Measurements from ENCODE around the gene MOCS2.

Gene MOCS2

DNA sequence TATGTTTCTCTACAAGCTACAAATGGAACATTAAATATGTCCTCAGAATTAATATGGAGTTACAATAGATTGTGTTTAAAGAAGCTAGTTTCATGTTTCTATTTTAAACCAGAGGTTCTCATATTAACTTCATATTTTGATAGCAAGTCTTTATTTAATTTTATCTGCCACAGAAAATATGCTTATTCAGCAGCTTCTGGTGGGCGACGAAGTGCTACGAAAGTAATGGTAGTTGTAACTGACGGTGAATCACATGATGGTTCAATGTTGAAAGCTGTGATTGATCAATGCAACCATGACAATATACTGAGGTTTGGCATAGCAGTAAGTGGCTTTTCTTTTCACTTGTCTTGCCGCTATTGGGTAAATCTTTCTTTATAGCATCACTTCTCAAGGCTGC is 54.2 kb downstream of the MOCS2 start:
- no peak overlapping the region for H3K27ac ChIP-seq
- TF ChIP-seq, protein P1, sequence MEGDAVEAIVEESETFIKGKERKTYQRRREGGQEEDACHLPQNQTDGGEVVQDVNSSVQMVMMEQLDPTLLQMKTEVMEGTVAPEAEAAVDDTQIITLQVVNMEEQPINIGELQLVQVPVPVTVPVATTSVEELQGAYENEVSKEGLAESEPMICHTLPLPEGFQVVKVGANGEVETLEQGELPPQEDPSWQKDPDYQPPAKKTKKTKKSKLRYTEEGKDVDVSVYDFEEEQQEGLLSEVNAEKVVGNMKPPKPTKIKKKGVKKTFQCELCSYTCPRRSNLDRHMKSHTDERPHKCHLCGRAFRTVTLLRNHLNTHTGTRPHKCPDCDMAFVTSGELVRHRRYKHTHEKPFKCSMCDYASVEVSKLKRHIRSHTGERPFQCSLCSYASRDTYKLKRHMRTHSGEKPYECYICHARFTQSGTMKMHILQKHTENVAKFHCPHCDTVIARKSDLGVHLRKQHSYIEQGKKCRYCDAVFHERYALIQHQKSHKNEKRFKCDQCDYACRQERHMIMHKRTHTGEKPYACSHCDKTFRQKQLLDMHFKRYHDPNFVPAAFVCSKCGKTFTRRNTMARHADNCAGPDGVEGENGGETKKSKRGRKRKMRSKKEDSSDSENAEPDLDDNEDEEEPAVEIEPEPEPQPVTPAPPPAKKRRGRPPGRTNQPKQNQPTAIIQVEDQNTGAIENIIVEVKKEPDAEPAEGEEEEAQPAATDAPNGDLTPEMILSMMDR (conservative IDR thresholded peaks at IDR 0.05; ENCODE audit: low read depth) = no peak
- ChIA-PET POLR2A (ENCODE audit: low non-redundant PET) (no interaction called here), CTCF (interaction anchor here (0.8 kb wide), 1 partner anchor 60 kb away, joined by 4 read pairs; no protein-coding TSS in a partner anchor)
- DNase-seq (ENCODE audit: low spot score) = no peak

DNA sequence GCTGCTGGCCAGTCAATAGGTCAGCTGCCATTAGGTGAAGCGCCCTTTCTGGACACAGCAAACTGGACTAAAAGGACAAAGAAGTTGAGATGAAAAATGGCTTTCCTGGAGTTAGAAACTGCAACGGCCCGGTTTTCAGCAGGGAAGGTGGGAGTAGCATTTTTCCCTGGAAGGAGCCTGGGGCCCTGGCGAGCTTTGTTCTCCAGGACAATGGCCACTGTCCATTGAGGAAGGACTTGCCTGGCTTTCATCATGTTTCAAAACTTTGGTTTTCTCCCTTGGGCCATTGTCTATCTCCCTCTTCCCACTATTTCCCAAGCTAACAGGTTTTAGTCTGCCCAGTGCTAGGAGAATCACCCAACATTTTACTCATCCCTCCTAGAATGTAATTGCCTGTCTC is 56.2 kb downstream of the MOCS2 start:
- DNase-seq (ENCODE audit: low spot score) = no peak
- ChIA-PET CTCF (interaction anchor here (0.7 to 1.5 kb wide), 3 partner anchors 10 to 1176 kb away, joined by 3 read pairs; no protein-coding TSS in a partner anchor), POLR2A (ENCODE audit: low non-redundant PET) (no interaction called here)
- TF ChIP-seq, protein P1 (conservative IDR thresholded peaks at IDR 0.05; ENCODE audit: low read depth) = no peak
- no peak overlapping the region for H3K27ac ChIP-seq

DNA sequence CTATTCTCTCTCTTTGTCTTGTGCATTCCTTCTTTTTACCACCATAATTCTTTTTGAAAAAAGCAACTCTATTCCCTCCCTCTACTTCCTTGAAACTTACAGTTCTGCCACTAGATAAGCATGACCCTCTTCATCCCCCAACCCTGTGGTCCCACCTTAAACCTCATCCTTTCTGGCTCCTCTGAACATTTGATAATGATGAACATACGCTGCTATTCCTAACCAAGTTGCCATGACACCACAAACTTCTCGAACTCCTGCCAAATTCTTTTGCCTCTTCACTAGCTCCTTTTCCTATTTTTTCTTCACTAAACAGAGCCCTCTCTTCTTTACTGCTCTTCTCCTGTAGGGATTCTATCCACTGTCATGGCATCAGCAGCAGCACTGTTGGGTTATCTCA is 57.1 kb downstream of the MOCS2 start:
- H3K27ac ChIP-seq = no peak overlapping the region
- TF ChIP-seq, protein P1 (conservative IDR thresholded peaks at IDR 0.05; ENCODE audit: low read depth) = no peak
- ChIA-PET CTCF (interaction anchor here (1.5 kb wide), 1 partner anchor 13 kb away, joined by 3 read pairs; no protein-coding TSS in a partner anchor), POLR2A (ENCODE audit: low non-redundant PET) (no interaction called here)
- no peak for DNase-seq (ENCODE audit: low spot score)

DNA sequence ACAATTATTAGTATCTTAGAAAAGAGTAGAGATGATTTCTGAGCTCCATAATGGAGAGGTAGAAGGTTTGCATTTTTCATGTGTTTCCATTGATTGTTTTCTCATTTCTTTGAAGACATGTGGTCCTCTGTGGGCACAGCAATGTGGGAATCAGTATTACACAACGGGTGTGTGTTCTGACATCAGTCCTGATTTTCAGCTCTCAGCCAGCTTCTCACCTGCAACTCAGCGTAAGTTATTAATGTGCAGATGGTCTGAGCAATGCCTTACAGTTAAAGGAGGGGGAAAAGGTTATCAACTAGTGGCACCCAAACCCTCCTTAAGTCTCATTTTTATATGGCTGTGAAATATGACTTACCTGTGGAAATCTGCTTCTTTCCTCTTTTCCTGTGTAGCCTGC is 61.3 kb downstream of the MOCS2 start:
- ChIA-PET POLR2A (ENCODE audit: low non-redundant PET) (no interaction called here), CTCF (no interaction called here)
- H3K27ac ChIP-seq = no peak overlapping the region
- TF ChIP-seq, protein P1 (conservative IDR thresholded peaks at IDR 0.05; ENCODE audit: low read depth) = no peak
- DNase-seq (ENCODE audit: low spot score) = no peak

Data from RWPE1 (cell line).